Measurements from ENCODE around the gene BEGAIN. TPM values are rescaled to one million over a fixed set of nuclear protein-coding genes. Genes with fewer than 3 reads are reported as not detected.
A peak's percentile ranks its signal among the peaks of the same experiment; 100 is the strongest.

BEGAIN gene
- polyA plus RNA-seq, 1 experiment, result 0.16 TPM

DNA sequence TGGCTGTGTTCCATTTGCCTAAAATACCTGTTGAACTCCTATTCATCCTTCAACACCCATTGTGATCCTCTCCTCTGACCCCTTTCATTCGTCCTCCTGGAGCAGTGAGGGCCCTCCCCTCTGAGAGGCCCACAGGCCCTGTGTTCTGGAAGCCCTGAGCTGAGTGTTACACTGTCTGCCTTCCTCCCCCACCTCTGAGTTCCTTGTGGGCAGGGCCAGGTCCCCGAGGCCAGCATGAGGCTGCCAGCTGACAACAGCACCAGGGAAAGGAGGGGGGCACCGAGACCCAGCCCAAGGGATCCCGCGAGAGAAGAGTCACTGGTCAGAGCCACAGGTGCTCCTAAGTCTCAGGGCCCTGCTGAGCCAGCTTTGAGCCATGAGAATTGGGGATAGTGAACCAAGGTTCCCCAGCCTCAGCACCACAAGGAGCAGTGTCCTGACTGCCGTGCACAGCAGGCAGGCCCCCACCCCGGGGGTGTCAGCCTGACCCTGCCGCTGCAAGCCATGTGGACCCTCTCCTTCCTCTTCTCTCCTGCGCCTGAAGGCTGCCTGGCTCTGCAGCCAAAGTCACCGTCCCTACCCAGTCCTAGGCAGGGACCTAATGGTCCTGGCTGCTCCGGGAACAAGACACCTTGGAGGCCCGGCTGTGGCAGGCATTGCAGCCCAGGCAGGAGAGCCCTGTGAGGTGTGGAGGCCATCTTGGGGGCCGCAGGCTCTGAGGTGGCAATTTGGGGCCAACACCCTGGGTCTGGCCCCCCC, 52.5 kb downstream of the BEGAIN start:
- peaks cover 11% of the 10 kb centered on the region; the same call in 1 of the 2 replicates for H3K9me3 ChIP-seq (ENCODE audit: control insufficient read depth, insufficient read depth, low read length)
- H3K27ac ChIP-seq (ENCODE audit: low read depth, low read length), result no peak overlapping the region
- TF ChIP-seq CTCF (IDR thresholded peaks at IDR 0.05; ENCODE audit: low read depth, low read length), result no peak
- H3K4me3 ChIP-seq (ENCODE audit: low read depth, low read length), result no peak overlapping the region
- ChIA-PET CTCF (interaction anchor here (1.1 to 1.3 kb wide), 2 partner anchors 9 to 150 kb away, joined by 4 to 5 read pairs; no protein-coding TSS in a partner anchor), POLR2A (no interaction called here)
- no peaks in the 10 kb centered on the region for H3K27me3 ChIP-seq (ENCODE audit: control insufficient read depth, insufficient read depth, low read length)
- no peak for DNase-seq (ENCODE audit: low read depth, low spot score)

- no peak for DNase-seq (ENCODE audit: low read depth, low spot score)
- Histone ChIP-seq H3K27ac (ENCODE audit: low read depth, low read length) (no peak overlapping the region), H3K4me3 (ENCODE audit: low read depth, low read length) (no peak overlapping the region), H3K9me3 (ENCODE audit: control insufficient read depth, insufficient read depth, low read length) (peaks cover 11% of the 10 kb centered on the region; the same call in 1 of the 2 replicates), H3K27me3 (ENCODE audit: control insufficient read depth, insufficient read depth, low read length) (no peaks in the 10 kb centered on the region)
- TF ChIP-seq CTCF (IDR thresholded peaks at IDR 0.05; ENCODE audit: low read depth, low read length), result no peak
- ChIA-PET CTCF (interaction anchor here (0.9 to 1.4 kb wide), 3 partner anchors 8 to 149 kb away, joined by 3 to 5 read pairs (median 4); no protein-coding TSS in a partner anchor), POLR2A (no interaction called here)
Measured at GRCh38 chr14:100533656-100534485, 53.3 kb downstream of the BEGAIN start.

GRCh38 chr14:100532906-100533655, 54.1 kb downstream of the BEGAIN start:
- H3K27ac ChIP-seq (ENCODE audit: low read depth, low read length), result no peak overlapping the region
- H3K27me3 ChIP-seq (ENCODE audit: control insufficient read depth, insufficient read depth, low read length), result no peaks in the 10 kb centered on the region
- no peak for TF ChIP-seq CTCF (IDR thresholded peaks at IDR 0.05; ENCODE audit: low read depth, low read length)
- peak; percentile 10 for DNase-seq (ENCODE audit: low read depth, low spot score)
- peaks cover 4% of the 10 kb centered on the region; the same call in 1 of the 2 replicates for H3K9me3 ChIP-seq (ENCODE audit: control insufficient read depth, insufficient read depth, low read length)
- ChIA-PET POLR2A (no interaction called here), CTCF (interaction anchor here (0.6 to 1.4 kb wide), 3 partner anchors 25 to 149 kb away, joined by 3 to 5 read pairs (median 4); no protein-coding TSS in a partner anchor)
- no peak overlapping the region for H3K4me3 ChIP-seq (ENCODE audit: low read depth, low read length)

- Histone ChIP-seq H3K9me3 (ENCODE audit: control insufficient read depth, insufficient read depth, low read length) (no peaks in the 10 kb centered on the region), H3K27me3 (ENCODE audit: control insufficient read depth, insufficient read depth, low read length) (no peaks in the 10 kb centered on the region), H3K4me3 (ENCODE audit: low read depth, low read length) (no peak overlapping the region), H3K27ac (ENCODE audit: low read depth, low read length) (peak overlapping the region; percentile 11)
- no peak for DNase-seq (ENCODE audit: low read depth, low spot score)
- ChIA-PET POLR2A (no interaction called here), CTCF (interaction anchor here (0.6 to 1.4 kb wide), 2 partner anchors 25 to 148 kb away, joined by 4 to 5 read pairs; no protein-coding TSS in a partner anchor)
- no peak for TF ChIP-seq CTCF (IDR thresholded peaks at IDR 0.05; ENCODE audit: low read depth, low read length)
Measured at GRCh38 chr14:100532154-100532861, 54.9 kb downstream of the BEGAIN start.
